Anterior cingulate cortex (tissue), 58 donors: Measurements from ENCODE around the gene USP24.
A peak's percentile ranks its signal among the peaks of the same experiment; 100 is the strongest.

Experiments used
- DNase-seq, 58 donors: peaks; one replicate each; lab custom pipeline; 2025; lab: John Stamatoyannopoulos, UW

The USP24 gene

DNA sequence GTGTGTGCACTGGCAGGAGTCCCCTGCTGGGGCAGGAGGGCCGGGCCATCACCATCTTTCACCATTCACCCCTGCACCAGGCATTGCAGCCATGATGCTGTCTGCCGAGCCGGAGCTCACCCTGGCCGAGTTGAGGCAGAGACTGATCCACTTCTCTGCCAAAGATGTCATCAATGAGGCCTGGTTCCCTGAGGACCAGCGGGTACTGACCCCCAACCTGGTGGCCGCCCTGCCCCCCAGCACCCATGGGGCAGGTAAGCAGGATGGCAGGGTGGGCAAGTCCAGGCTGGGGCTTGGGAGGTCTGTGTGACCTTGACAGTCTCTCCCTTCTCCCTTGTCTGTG, 157.2 kb downstream of the USP24 start:
- no peak for DNase-seq

DNA sequence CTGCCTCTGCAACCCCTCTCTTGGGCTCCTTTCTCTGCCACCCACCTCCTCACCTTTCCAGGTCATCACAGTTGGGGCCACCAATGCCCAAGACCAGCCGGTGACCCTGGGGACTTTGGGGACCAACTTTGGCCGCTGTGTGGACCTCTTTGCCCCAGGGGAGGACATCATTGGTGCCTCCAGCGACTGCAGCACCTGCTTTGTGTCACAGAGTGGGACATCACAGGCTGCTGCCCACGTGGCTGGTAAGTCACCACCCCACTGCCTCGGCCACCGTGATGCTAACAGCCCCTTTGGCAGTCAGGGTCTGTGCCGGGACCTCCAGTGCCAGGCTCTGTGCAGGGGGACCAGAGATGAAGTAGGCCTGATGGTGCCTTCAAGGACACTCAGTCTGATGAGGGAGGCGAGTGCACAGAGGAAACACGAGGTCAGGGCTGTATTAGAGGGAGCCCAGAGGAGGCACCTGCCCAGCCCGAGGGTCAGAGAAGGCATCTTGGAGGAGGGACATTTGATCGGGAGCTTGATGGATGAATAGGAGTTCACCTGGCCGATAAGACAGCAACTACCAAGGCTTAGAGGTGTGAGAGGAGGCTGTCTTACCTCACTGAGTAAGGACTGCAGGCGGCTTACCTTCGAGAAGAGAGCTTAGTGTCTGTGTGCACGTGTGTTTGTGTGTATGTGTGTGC, 157.8 kb downstream of the USP24 start:
- DNase-seq = no peak

DNA sequence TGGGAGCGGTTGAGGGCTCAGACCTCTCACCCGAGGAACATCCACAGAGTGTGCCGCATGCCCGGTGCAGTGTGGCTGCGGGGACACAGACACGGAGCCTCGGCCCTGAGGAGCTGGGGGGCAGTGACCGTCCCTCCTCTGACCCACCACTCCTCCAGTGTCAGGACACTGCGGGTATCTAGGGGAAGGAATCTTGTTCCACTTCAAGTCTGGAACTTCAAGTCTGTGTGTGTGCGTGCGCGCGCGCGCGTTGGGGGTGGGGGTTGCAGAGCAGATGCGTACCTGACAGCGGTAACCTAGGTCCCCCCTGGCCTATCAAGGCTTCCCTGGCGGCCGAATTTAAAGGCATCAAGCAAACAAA, 158.6 kb downstream of the USP24 start:
- DNase-seq = no peak

DNA sequence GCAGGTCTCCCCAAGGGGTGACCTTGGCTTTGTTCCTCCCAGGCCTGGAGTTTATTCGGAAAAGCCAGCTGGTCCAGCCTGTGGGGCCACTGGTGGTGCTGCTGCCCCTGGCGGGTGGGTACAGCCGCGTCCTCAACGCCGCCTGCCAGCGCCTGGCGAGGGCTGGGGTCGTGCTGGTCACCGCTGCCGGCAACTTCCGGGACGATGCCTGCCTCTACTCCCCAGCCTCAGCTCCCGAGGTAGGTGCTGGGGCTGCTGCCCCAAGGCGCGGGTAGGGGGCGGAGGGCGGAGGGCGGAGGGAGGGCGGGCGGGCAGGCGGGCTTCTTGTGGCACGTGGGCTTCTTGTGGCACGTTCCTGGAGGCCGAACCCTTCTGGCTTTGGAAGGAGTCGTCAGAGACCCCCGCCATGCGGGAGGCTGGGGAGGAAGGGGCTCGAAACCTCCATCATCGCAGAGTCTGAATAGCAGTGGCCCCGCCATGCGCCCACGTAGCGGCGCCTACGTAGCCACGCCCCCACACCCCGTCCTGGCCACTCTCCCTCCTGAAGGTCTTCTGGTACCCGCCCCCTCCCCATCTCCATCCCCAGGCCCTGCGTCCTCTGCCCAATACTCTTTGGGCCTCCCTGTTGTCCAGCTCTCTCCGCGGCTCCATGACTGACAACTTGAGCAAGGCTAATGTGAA, 159.1 kb downstream of the USP24 start:
- no peak for DNase-seq

DNA sequence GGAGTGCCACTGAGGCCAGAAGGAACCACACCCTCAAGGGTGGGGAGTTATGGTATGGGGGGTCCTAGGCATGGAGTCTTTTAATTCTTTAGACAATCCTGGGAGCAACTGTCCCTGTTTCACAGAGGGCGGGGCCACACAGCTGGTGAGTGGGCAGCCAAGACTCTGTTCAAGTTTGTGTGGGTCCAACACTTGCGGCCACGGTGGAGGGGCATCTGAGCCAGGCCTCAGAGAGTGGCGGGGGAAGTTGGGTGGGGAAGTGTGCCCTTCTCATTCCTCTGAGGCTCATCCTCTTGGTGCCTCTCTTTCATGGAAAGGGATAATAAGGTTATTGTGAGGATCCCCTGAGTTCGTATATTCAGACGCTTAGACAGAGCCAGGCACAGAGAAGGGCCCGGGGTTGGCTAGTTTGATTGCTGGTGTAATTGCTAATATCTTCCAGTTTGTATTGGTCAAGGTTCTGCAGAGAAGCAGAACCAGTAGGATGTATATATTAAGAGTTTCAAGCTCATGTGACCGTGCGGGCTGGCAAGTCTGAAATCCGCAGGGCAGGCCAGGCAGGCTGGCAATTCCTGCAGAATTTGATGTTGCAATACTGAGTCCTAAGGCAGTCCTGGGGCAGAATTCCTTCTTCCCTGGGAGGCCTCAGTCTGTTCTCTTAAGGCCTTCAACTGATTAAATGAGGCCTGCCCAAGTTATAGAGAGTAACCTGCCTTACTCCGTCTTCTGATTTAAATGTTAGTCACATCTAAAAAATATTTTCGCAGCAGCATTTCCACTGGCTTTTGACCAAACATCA, 159.9 kb downstream of the USP24 start:
- DNase-seq = no peak

DNA sequence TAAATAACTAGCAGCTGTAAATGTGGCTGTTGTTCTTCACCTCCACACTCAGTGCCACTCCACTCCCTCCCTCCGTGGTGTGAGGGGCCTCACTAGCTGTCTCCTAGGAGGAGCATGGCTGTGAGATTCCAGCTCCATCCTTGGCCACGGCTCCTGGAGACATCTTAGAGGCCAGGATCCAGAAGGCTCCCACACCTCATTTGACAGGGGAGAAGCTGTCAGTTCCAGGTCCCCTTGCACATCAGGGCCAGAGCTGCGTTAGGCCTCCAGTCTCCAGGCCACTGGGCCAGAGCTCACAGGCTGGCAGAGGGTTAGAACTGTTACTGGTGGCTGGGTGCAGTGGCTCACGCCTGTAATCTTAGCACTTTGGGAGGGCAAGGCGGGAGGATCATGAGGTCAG, 160.8 kb downstream of the USP24 start:
- no peak for DNase-seq

DNA sequence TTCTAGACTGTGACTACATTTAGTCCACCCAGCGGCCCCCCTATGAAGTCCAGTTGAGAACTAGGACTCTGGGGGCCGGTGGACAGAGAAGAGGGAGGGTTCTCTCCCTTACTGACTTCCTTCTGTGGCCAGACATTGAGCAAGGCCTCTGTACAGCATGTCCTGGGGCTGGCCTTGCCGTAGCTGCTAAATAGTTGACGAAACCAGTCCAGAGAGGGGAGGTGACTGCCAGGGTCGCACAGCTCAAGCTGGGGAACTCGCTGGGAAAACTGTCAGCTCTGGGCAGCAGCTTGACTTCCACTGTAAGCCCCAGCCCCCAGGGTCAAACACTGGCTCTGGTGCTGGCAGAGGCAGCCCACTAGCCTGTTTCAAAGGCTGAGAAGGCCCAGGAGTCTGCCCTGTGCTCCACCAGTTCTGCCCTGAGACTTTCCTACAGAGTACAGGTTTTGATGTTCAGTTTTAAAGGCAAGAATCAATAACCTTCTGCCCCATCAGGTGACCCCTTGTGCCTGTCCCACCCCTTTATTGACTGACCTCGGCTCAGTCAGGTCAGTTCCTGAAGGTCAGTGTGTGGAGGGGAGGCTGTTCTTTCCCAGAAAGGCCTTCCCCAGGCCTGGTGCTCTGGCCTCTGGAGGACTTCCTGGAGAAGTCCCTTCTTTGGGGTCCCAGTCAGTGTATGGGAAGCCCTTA, 161.8 kb downstream of the USP24 start:
- peak in 2 of 58 donors; percentile 14 to 18 for DNase-seq

DNA sequence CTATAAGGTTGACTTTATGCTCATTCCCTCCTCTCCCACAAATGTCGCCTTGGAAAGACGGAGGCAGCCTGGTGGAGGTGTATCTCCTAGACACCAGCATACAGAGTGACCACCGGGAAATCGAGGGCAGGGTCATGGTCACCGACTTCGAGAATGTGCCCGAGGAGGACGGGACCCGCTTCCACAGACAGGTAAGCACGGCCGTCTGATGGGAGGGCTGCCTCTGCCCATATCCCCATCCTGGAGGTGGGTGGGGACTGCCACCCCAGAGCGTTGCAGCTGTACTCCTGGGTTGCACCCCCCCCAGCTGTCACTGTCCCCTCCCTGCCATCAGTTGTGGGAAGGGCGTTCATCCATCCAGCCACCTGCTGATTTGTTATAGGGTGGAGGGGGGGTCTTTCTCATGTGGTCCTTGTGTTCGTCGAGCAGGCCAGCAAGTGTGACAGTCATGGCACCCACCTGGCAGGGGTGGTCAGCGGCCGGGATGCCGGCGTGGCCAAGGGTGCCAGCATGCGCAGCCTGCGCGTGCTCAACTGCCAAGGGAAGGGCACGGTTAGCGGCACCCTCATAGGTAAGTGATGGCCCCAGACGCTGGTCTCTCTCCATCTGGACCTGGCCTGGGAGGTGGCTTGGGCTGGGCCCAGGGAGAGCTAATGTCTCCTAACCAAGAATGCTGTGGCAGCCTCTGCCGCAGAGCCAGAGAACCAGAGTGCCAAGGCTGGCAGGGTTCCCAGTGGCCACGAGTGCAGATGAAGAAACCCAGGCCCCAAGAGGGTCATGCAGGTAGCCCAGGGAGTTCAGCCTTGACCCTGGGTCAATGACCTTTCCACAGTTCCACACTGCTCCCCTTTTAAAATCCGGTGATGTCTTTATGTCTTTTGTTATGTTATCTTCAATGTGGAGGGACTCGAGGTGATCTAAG, 162.7 kb downstream of the USP24 start:
- no peak for DNase-seq

DNA sequence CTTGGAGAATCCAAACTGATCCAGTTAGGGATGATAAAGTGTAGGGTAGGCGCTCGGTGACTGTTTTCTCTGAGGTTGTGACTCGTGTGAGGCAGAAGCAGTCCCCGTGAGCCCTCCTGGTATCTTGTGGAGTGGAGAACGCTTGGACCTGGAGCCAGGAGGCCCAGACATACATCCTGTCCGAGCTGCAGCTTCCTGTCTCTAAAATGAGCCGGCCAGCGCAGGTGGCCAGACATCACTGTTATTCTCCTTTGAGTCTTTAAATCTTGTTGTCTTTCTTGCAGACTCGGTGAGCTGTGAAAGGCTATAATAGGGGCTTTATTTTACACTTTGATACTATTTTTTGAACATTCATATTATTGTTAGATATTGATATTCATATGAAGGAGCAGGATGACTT, 163.5 kb downstream of the USP24 start:
- no peak for DNase-seq

DNA sequence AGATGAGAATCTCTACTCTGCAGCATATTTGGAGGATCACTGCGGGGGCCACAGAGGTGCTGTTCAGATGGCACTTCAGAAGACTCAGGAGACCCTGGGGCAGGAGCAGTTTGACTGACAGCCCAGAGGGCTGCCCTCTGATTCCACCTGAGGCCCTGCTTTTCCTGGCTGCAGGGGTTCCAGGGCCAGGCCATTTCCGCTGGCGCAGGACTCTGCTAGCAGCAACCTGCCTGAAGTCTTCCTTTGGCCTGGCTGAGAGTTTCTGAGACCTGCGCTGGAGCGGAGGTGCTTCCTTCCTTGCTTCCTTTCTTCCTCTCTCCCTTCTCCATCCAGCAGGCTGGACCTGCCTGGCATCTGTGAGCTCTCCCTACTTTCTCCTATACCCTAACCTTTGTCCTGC, 164.0 kb downstream of the USP24 start:
- DNase-seq = no peak

DNA sequence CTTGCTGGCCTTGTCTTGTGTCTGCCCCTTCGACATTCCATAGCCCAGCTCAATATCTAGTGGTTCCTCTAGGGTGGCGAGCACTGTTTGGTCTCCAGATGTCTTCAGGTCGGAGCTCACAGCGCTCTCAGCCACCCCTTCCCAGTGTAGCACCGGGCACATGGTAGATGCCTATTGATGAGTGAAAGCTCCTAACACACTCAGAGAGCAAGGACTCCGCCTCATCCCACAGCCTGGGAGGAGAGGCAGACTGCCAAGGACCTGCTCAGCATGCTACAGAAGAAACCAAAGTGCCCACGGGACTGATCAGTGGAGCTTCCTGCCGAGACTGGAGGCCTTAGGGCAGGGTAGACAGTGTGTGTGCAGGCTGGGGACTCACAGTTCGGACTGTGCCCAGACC, 164.9 kb downstream of the USP24 start:
- peak in 22 of 58 donors; percentile 5 to 56 (median 32) for DNase-seq

DNA sequence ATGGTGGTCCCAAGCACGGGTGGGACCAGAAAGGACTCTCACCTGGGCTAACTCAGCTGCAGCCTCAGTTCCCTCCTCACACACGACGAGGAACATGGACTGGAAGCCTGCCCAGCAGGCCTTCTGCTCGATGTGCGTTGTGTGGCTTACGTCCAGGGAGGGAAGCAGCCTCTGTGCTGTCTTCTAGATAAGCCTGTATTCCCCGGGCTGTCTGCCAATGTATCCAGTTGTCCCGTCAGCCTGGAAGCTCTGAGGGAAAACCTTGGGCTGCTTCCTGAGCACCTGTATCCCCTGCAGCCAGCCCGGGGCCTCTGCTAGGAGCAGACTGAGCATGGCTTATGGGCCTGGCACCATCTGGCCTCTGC, 165.3 kb downstream of the USP24 start:
- DNase-seq = peak in 10 of 58 donors; percentile 10 to 54 (median 19)

DNA sequence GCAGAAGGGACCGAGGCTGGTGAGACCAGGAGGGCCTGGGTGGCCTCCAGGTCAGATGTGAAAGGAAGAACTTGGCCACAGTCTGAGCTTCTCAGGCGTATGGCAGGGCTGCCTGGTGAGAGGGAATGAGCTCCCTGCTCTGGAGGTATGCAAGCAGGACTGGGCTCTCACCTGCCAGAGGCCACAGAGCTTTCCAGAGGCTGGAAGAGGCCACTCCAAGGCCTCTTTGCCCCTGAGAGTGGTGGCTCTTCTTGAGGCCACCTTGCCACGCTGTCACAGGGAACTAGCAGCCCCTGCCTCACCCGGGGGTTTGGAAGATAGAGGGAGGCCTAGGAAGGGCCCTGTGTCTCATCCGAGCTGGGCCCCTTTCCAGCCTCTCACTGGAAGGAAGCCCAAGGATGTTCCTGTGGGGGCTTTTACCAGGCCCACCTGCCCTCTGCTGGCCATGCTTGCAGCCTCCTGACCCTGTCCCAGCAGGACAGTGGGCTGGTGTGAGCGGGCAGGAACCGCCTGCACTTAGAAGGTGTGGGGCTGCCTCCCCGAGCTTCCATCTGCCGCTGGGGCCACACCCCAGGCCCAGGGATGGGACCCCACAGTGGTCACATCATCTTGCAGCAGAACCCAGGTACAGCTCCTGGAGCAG, 165.8 kb downstream of the USP24 start:
- DNase-seq = no peak

DNA sequence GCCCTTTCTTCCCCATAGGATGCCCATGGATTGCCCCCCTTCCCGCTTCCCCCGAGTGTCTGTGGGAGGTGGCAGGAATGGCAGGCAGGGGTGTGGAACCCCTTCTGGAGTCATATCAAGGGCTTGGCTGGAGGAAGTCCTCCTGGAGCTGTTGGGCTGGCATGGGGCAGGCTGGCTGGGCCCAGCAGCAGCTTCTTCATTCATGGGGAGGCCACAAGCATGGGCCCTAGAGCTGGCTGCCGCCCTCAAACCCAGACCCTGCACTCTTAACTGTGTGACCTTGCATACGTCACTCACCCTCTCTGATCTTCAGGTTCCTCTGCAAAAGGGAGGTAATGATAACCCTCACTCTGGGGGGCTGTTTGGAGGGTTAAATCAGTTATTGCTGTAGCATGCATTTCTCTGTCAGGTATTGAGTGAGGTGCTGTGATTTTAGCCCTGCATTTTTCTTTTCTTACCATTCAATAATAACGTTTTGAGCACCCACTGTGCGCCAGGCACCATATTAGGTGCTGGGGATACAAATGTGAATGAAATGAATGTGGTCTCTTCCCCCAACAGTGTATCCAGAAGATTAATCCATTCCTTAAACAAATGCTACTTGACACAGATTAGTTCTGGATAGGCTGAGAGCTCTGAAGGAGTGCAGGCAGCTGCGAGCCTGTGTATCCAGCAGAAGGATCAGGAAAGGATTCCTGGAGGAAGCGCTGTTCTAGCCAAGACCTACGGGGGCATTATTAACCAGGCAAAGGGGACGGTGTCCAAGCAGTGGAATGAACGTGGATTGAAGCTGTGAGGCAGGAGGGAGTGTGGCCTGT, 166.5 kb downstream of the USP24 start:
- no peak for DNase-seq

DNA sequence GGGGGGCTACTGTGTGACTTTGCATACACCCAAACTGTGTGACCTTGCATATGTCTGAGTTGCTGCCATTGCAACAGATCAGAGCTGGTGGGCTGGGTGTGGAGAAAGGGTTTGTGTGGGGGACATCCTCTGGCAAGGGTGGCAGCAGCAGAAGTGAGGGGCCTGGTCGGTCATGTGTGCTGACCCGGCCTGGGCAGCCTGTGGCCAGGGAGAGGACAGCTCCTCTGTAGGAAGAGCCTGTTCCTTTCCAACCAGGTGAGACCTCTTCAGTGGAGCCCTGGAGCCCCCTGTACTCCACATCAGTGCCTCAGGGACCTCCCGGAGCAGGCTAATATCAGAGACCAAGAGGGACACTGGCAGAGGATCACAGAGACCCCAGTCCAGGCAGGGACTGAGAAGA, 167.6 kb downstream of the USP24 start:
- DNase-seq = no peak

DNA sequence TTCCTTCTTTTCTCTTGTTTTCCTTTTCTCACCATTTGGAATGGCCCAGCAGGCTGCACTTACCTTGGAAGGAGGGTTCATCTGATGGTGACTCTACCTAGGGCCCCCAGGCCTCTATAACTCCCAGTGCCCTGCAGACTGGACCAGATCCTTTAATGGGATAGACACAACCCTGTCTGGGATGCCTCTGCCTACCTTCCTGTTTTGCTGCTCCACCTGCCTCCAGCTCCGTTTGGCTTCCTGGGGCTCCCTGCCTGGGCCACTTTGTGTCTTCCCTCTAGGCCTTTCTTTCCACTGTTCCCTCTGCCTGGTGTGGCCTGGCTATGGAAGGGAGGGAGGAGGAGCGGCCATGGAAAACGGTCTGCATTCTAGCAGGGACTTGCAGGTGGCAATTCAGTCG, 168.3 kb downstream of the USP24 start:
- no peak for DNase-seq

DNA sequence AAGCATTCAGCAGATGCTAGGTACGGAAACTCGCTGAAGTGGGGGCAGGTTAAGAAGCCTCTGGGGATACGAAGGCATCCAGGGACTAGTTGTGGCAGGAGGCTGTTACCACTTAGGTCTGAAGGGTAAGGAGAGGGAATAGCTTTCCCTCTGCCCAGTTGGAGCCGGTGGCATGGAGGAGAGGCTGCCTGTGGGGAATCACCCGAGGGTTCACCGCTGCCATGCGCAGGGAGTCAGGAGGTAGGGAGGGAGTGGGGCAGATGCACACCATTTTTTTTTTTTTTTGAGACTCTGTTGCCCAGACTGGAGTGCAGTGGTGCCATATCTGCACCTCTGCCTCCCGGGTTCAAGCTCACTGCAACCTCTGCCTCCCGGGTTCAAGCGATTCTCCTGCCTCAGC, 169.7 kb downstream of the USP24 start:
- no peak for DNase-seq

DNA sequence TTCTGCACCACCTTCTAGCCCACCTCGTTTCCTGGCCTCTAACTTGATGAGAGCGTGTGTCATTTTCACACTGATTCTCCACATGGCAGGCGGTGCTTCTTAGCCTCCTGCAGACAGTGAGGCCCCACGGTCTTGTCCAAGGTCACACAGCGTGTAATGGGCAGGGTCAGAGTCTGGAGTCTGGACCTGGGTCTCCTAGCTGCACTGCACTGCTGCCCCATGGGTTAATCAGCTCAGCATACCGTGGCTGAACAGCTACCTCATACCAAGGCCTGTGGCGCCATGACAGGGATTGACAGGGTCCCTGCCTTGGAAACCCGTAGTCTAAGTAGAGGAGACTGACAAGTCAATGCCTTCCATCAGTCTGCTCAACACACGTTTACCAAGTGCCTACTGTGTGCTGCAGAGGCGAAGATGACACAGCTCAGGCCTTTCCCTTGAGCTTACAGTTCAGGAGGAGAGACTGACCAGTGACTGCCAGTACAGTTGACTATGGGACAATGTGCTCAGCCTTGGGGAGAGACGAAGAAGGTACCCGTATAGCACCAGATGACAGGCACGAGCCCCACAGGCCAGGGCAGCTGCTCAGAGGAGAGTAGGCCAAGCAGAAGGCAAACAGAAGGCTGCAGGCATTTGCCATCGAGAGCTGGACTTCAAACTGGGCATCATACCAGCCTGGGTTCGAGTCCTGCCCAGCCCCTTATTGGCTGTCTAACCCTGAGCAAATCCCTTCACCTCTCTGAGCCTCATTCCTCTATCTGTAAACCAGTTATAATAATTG, 170.4 kb downstream of the USP24 start:
- no peak for DNase-seq
